ENCODE data around the gene CIRBP.

GRCh38 chr19:1248139-1248785 is 20.9 kb upstream of the CIRBP start, which contains the start of gene MIDN:
- TF ChIP-seq CTCF (IDR thresholded peaks at IDR 0.05; ENCODE audit: insufficient read depth, low read depth, low read length), result peak; percentile 10
- no peak for TF ChIP-seq EZH2 (IDR thresholded peaks at IDR 0.05; ENCODE audit: insufficient read depth, low read length)

Measured in astrocyte (in vitro differentiated cells and primary cell).